Measurements from ENCODE around the gene BMP2K. TPM values are rescaled to one million over a fixed set of nuclear protein-coding genes. Genes with fewer than 3 reads are reported as not detected.

BMP2K gene
- total and polyA plus RNA-seq, 2 experiments from 2014 or later: 8.2 to 32.5 TPM

DNA sequence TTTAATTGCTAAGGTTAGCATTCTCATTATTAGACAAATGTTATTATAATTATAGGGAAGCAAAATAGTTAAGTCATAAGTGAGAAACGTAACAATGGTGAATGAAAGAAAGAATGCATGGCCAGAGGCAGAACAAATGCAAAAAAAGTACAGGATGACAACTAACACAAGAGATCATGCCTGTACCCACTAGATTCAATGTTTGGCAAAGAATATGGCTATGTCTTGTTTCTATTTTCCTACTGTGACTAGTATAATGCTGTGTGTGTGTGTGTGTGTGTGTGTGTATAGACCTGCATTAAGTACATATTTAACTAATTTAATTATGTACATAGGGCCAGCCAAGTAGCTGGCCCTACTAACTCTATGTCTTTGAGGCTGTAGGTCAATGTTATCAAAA is 12.9 kb upstream of the BMP2K start:
- Mint-ChIP-seq H3K4me1 (peaks cover 6% of the 10 kb centered on the region; the same call in 2 of the 3 replicates), H3K4me3 (no peak overlapping the region), H3K27ac (no peak overlapping the region), H3K9me3 (no peaks in the 10 kb centered on the region), H3K27me3 (ENCODE audit: insufficient read depth, low read depth, poor library complexity) (no peaks in the 10 kb centered on the region), H3K36me3 (ENCODE audit: low read depth) (no peaks in the 10 kb centered on the region)
- no peaks in the 10 kb centered on the region for H3F3A ChIP-seq (replicated peaks; ENCODE audit: low read depth)
- peaks cover 12% of the 10 kb centered on the region for H3K4me1 ChIP-seq (ENCODE audit: insufficient read depth)
- TF ChIP-seq EZH2phosphoT487 (IDR thresholded peaks at IDR 0.05; ENCODE audit: unreplicated experiment) (no peak), ZNF114 (CRISPR knock-in tag; IDR thresholded peaks at IDR 0.05) (no peak), EZH2 (IDR thresholded peaks at IDR 0.05; ENCODE audit: low read depth, unreplicated experiment) (no peak)
- TF ChIP-seq, protein P1, sequence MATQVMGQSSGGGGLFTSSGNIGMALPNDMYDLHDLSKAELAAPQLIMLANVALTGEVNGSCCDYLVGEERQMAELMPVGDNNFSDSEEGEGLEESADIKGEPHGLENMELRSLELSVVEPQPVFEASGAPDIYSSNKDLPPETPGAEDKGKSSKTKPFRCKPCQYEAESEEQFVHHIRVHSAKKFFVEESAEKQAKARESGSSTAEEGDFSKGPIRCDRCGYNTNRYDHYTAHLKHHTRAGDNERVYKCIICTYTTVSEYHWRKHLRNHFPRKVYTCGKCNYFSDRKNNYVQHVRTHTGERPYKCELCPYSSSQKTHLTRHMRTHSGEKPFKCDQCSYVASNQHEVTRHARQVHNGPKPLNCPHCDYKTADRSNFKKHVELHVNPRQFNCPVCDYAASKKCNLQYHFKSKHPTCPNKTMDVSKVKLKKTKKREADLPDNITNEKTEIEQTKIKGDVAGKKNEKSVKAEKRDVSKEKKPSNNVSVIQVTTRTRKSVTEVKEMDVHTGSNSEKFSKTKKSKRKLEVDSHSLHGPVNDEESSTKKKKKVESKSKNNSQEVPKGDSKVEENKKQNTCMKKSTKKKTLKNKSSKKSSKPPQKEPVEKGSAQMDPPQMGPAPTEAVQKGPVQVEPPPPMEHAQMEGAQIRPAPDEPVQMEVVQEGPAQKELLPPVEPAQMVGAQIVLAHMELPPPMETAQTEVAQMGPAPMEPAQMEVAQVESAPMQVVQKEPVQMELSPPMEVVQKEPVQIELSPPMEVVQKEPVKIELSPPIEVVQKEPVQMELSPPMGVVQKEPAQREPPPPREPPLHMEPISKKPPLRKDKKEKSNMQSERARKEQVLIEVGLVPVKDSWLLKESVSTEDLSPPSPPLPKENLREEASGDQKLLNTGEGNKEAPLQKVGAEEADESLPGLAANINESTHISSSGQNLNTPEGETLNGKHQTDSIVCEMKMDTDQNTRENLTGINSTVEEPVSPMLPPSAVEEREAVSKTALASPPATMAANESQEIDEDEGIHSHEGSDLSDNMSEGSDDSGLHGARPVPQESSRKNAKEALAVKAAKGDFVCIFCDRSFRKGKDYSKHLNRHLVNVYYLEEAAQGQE (IDR thresholded peaks at IDR 0.05; ENCODE audit: unreplicated experiment): no peak
- H3K27me3 ChIP-seq (ENCODE audit: insufficient read depth): no peaks in the 10 kb centered on the region
- H3K4me3 ChIP-seq: no peak overlapping the region
- no peaks in the 10 kb centered on the region for H4K20me1 ChIP-seq (replicated peaks; ENCODE audit: insufficient read depth)
- H3K27ac ChIP-seq (ENCODE audit: low read depth): no peak overlapping the region
- H2AFZ ChIP-seq: no peak overlapping the region
- H3K79me2 ChIP-seq (replicated peaks; ENCODE audit: insufficient read depth): no peaks in the 10 kb centered on the region
- no peak for DNase-seq (ENCODE audit: low spot score)
- no peak for ATAC-seq
- no peak overlapping the region for H3K4me2 ChIP-seq
- H3K9me2 ChIP-seq (ENCODE audit: insufficient read depth): no peaks in the 10 kb centered on the region
- no peaks in the 10 kb centered on the region for H3K36me3 ChIP-seq (ENCODE audit: insufficient read depth)

DNA sequence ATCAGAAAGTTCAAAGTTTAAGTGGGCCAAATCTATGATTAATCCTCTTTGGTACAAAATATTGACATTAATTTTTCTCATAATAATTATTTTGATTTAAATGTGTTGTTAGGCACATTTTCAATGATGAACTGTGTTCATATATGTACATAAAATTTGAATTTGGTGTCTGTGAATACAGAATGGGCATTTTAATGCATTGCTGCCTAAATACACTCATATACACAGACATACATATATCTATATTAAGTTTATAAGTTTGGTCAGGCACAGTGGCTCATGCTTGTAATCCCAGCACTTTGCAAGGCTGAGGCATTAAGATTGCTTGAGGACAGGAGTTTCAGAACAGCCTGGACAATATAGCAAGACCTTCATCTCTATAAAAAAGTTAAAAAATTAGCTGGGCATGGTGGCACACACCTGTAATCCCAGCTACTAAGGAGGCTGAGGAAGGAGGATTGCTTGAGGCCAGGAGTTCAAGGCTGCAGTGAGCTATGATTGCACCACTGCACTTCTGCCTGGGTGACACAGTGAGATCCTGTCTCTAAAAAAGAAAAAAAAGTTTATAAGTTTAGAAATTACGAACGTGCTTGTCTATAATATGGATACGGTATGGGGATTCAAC is 12.3 kb upstream of the BMP2K start:
- no peak overlapping the region for H3K4me3 Mint-ChIP-seq
- DNase-seq (ENCODE audit: low spot score): no peak
- H3K36me3 ChIP-seq (ENCODE audit: insufficient read depth): no peaks in the 10 kb centered on the region
- ATAC-seq: no peak
- no peaks in the 10 kb centered on the region for H4K20me1 ChIP-seq (replicated peaks; ENCODE audit: insufficient read depth)
- H3K27ac Mint-ChIP-seq: no peak overlapping the region
- H3K4me2 ChIP-seq: no peak overlapping the region
- no peak overlapping the region for H3K4me3 ChIP-seq
- H3K9me3 Mint-ChIP-seq: no peaks in the 10 kb centered on the region
- no peaks in the 10 kb centered on the region for H3F3A ChIP-seq (replicated peaks; ENCODE audit: low read depth)
- no peaks in the 10 kb centered on the region for H3K27me3 ChIP-seq (ENCODE audit: insufficient read depth)
- no peak overlapping the region for H3K27ac ChIP-seq (ENCODE audit: low read depth)
- no peaks in the 10 kb centered on the region for H3K79me2 ChIP-seq (replicated peaks; ENCODE audit: insufficient read depth)
- H3K4me1 ChIP-seq (ENCODE audit: insufficient read depth): peaks cover 12% of the 10 kb centered on the region
- H2AFZ ChIP-seq: no peak overlapping the region
- peaks cover 6% of the 10 kb centered on the region; the same call in 2 of the 3 replicates for H3K4me1 Mint-ChIP-seq
- H3K9me2 ChIP-seq (ENCODE audit: insufficient read depth): no peaks in the 10 kb centered on the region
- no peaks in the 10 kb centered on the region for H3K36me3 Mint-ChIP-seq (ENCODE audit: low read depth)
- no peaks in the 10 kb centered on the region for H3K27me3 Mint-ChIP-seq (ENCODE audit: insufficient read depth, low read depth, poor library complexity)
- TF ChIP-seq, protein P2, sequence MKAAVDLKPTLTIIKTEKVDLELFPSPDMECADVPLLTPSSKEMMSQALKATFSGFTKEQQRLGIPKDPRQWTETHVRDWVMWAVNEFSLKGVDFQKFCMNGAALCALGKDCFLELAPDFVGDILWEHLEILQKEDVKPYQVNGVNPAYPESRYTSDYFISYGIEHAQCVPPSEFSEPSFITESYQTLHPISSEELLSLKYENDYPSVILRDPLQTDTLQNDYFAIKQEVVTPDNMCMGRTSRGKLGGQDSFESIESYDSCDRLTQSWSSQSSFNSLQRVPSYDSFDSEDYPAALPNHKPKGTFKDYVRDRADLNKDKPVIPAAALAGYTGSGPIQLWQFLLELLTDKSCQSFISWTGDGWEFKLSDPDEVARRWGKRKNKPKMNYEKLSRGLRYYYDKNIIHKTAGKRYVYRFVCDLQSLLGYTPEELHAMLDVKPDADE (IDR thresholded peaks at IDR 0.05): no peak
- TF ChIP-seq POLR2AphosphoS5 (IDR thresholded peaks at IDR 0.05; ENCODE audit: low read depth) (no peak), ZNF331 (CRISPR knock-in tag; IDR thresholded peaks at IDR 0.05; ENCODE audit: low read depth) (no peak), EZH2 (IDR thresholded peaks at IDR 0.05; ENCODE audit: low read depth, unreplicated experiment) (no peak)
- TF ChIP-seq, protein P1 (IDR thresholded peaks at IDR 0.05; ENCODE audit: unreplicated experiment): no peak

All from GM23338 (cell line).